IMR-90 (cell line): ENCODE measurements around the gene RCBTB1. TPM values are rescaled to one million over a fixed set of nuclear protein-coding genes. Genes with fewer than 3 reads are reported as not detected.
A peak's percentile ranks its signal among the peaks of the same experiment; 100 is the strongest.

Experiments used
- ATAC-seq: fragments of 200-7000 bp; cut with Tn5 transposase; 2 replicates; pipeline ENCODE4 v1.9.1; 2020; ENCODE audit warnings: low read depth, mild to moderate bottlenecking, moderate library complexity
- BruUV-seq: library from RNA; stranded (reverse); fragments of 400-500 nt; replicated peaks from 2 replicates; lab custom pipeline; 2021; lab: Mats Ljungman, UMichigan
- CTCF ChIA-PET: fragments of 300-600 bp; formaldehyde crosslinking; extraction: SDS; loops from one replicate; lab custom pipeline; 2021; ENCODE audit warnings: antibody characterized with exemption; lab: Yijun Ruan, JAX
- POLR2A ChIA-PET: fragments of 300-600 bp; sonication (Branson Sonifier 250); formaldehyde crosslinking; loops from one replicate; lab custom pipeline; 2022; ENCODE audit warnings: antibody characterized with exemption; ENCODE audit not compliant: unreplicated experiment; lab: Charles Lee
- DNase-seq: peaks from one replicate; pipeline ENCODE4 v3.0.0; 2013
- H2AFZ ChIP-seq: replicated peaks from 2 replicates; pipeline ENCODE3; 2013; ENCODE audit warnings: low read length, mild to moderate bottlenecking; ENCODE audit not compliant: poor library complexity
- H2AK5ac ChIP-seq: 2 replicates; pipeline ENCODE4 v1.6.1; 2013; ENCODE audit warnings: low read depth, low read length, inconsistent platforms
- H2AK9ac ChIP-seq: replicated peaks from 2 replicates; pipeline ENCODE3; 2013; ENCODE audit warnings: mild to moderate bottlenecking, low read depth, low read length, moderate library complexity; ENCODE audit not compliant: poor library complexity
- H2BK120ac ChIP-seq: 2 replicates; pipeline ENCODE4 v1.6.1; 2013; ENCODE audit warnings: low read depth, low read length, inconsistent platforms
- H2BK15ac ChIP-seq: 3 replicates; pipeline ENCODE4 v1.6.1; 2013; ENCODE audit warnings: low read depth, low read length, inconsistent platforms
- H2BK20ac ChIP-seq: 2 replicates; pipeline ENCODE4 v1.6.1; 2013; ENCODE audit warnings: low read depth, mild to moderate bottlenecking, inconsistent platforms, low read length, moderate library complexity
- H2BK5ac ChIP-seq: 2 replicates; pipeline ENCODE4 v1.6.1; 2013; ENCODE audit warnings: mild to moderate bottlenecking, low read depth, low read length, inconsistent platforms; ENCODE audit not compliant: poor library complexity, severe bottlenecking
- H3K14ac ChIP-seq: replicated peaks from 2 replicates; pipeline ENCODE4 v1.6.1; 2013; ENCODE audit warnings: low read depth, low read length, inconsistent platforms
- H3K18ac ChIP-seq: 2 replicates; pipeline ENCODE4 v1.6.1; 2013; ENCODE audit warnings: low read depth, low read length, control low read depth
- H3K23ac ChIP-seq: 2 replicates; pipeline ENCODE4 v1.6.1; 2013; ENCODE audit warnings: low read depth, low read length, inconsistent platforms
- H3K27ac ChIP-seq: 2 replicates; pipeline ENCODE4 v1.5.1; 2013; ENCODE audit warnings: mild to moderate bottlenecking, control low read depth, low read length; ENCODE audit not compliant: insufficient read depth
- H3K27me3 ChIP-seq: 2 replicates; pipeline ENCODE4 v1.6.1; 2013; ENCODE audit warnings: low read length; ENCODE audit not compliant: control insufficient read depth, insufficient read depth
- H3K36me3 ChIP-seq: 2 replicates; pipeline ENCODE4 v1.6.1; 2013; ENCODE audit warnings: low read length, mixed read lengths; ENCODE audit not compliant: control insufficient read depth, insufficient read depth
- H3K4ac ChIP-seq: 2 replicates; pipeline ENCODE4 v1.6.1; 2013; ENCODE audit warnings: low read depth, low read length, inconsistent platforms
- H3K4me1 ChIP-seq: 2 replicates; pipeline ENCODE4 v1.6.1; 2013; ENCODE audit warnings: low read length, mixed read lengths; ENCODE audit not compliant: control insufficient read depth, insufficient read depth
- H3K4me2 ChIP-seq: 2 replicates; pipeline ENCODE4 v1.6.1; 2013; ENCODE audit warnings: low read depth, mild to moderate bottlenecking, control low read depth, low read length, moderate library complexity
- H3K4me3 ChIP-seq: 2 replicates; pipeline ENCODE4 v1.5.1; 2013; ENCODE audit warnings: low read depth, mild to moderate bottlenecking, control low read depth, low read length, moderate library complexity; ENCODE audit not compliant: insufficient read depth
- H3K56ac ChIP-seq: 2 replicates; pipeline ENCODE4 v1.6.1; 2013; ENCODE audit warnings: low read length, inconsistent platforms; ENCODE audit not compliant: insufficient read depth; ENCODE audit errors: extremely low read depth
- H3K79me1 ChIP-seq, 2 experiments: 2 replicates each; pipeline ENCODE4 v1.6.1; 2013; ENCODE audit warnings: low read length in 2 of 2, inconsistent platforms in 1 of 2, low read depth in 1 of 2
- H3K9ac ChIP-seq: 2 replicates; pipeline ENCODE4 v1.6.1; 2013; ENCODE audit warnings: low read depth, low read length, control low read depth
- H3K9me1 ChIP-seq: 2 replicates; pipeline ENCODE4 v1.6.1; 2013; ENCODE audit warnings: low read length, inconsistent platforms; ENCODE audit not compliant: insufficient read depth
- H3K9me3 ChIP-seq: 2 replicates; pipeline ENCODE4 v1.6.1; 2013; ENCODE audit warnings: low read length; ENCODE audit not compliant: control insufficient read depth, insufficient read depth
- H4K20me1 ChIP-seq: 2 replicates; pipeline ENCODE4 v1.6.1; 2013; ENCODE audit warnings: low read length, inconsistent platforms; ENCODE audit not compliant: insufficient read depth
- H4K5ac ChIP-seq: 2 replicates; pipeline ENCODE4 v1.6.1; 2013; ENCODE audit warnings: mild to moderate bottlenecking, low read depth, low read length, control low read depth
- H4K8ac ChIP-seq, 2 experiments: 2 replicates each; pipeline ENCODE4 v1.6.1; 2013; ENCODE audit warnings: low read depth in 2 of 2, low read length in 2 of 2, control low read depth in 1 of 2, inconsistent platforms in 1 of 2
- H4K91ac ChIP-seq: 2 replicates; pipeline ENCODE4 v1.6.1; 2013; ENCODE audit warnings: low read depth, low read length, inconsistent platforms; ENCODE audit not compliant: insufficient read depth
- BHLHE40 ChIP-seq: fragments of 150-350 bp; IDR thresholded peaks from 2 replicates; pipeline ENCODE4 v1.6.1; 2016; ENCODE audit warnings: mild to moderate bottlenecking, low read depth, low read length
- CHD1 ChIP-seq: IDR thresholded peaks from 2 replicates; pipeline ENCODE4 v1.6.1; 2012; ENCODE audit warnings: low read depth, low read length, improper control_type of control experiment
- CTCF ChIP-seq: conservative IDR thresholded peaks from 2 replicates; pipeline ENCODE4 v1.5.1; 2012; ENCODE audit warnings: mild to moderate bottlenecking, low read depth, low read length, improper control_type of control experiment
- ELK1 ChIP-seq: fragments of 150-350 bp; IDR thresholded peaks from 2 replicates; pipeline ENCODE4 v1.6.1; 2016; ENCODE audit warnings: low read depth, mild to moderate bottlenecking, low read length, moderate library complexity, borderline replicate concordance
- MAFK ChIP-seq: IDR thresholded peaks from 2 replicates; pipeline ENCODE4 v1.6.1; 2012; ENCODE audit warnings: low read depth, low read length, improper control_type of control experiment
- MAZ ChIP-seq: IDR thresholded peaks from 2 replicates; pipeline ENCODE4 v1.6.1; 2012; ENCODE audit warnings: low read depth, mild to moderate bottlenecking, low read length, improper control_type of control experiment, moderate library complexity, borderline replicate concordance
- MXI1 ChIP-seq: IDR thresholded peaks from 2 replicates; pipeline ENCODE4 v1.6.1; 2012; ENCODE audit warnings: low read depth, mild to moderate bottlenecking, low read length, moderate library complexity, borderline replicate concordance
- RCOR1 ChIP-seq: IDR thresholded peaks from 2 replicates; pipeline ENCODE4 v1.6.1; 2012; ENCODE audit warnings: mild to moderate bottlenecking, low read length, improper control_type of control experiment; ENCODE audit not compliant: insufficient replicate concordance
- SMC3 ChIP-seq: fragments of 150-350 bp; IDR thresholded peaks from 2 replicates; pipeline ENCODE4 v1.6.1; 2016; ENCODE audit warnings: low read depth, mild to moderate bottlenecking, antibody characterized with exemption, low read length, moderate library complexity
- WGBS, 2 experiments: methylation state at CpG; one replicate each; pipeline versions ENCODE4 v1.1.5 to v1.1.7; 2013; ENCODE audit warnings: missing lambda C conversion rate in 2 of 2; ENCODE audit not compliant: insufficient read length in 1 of 2; ENCODE audit errors: extremely low coverage in 2 of 2; 5-methylcytosine and 5-hydroxymethylcytosine counted together
- dilution Hi-C: fragments of 300-500 bp; cut with HindIII; formaldehyde crosslinking; loops from one replicate; pipeline ENCODE4 v1.14.3; 2018; ENCODE audit warnings: low sequenced_read_pairs; ENCODE audit not compliant: unreplicated experiment
- in situ Hi-C: fragments of 300-500 bp; cut with MboI; formaldehyde crosslinking; loops from 3 replicates; pipeline ENCODE4 v1.14.3; 2019; ENCODE audit warnings: low sequenced_read_pairs, inconsistent platforms, mixed read lengths
- intact Hi-C: fragments of 100-400 bp; cut with micrococcal nuclease; formaldehyde crosslinking; loops from 2 replicates; pipeline ENCODE4 v1.10.0; 2022
- polyA plus RNA-seq, 3 experiments: library from polyadenylated mRNA; depleted of rRNA; stranded (reverse); fragments of >200 nt; gene quantifications; 2 replicates each; pipeline ENCODE4 v1.2.3, GENCODE V29; 2012; ENCODE audit warnings: low replicate concordance in 1 of 3
- total RNA-seq: library from RNA; depleted of rRNA; stranded (reverse); fragments of >200 nt; gene quantifications from 2 replicates; pipeline ENCODE4 v1.2.3, GENCODE V29; 2012

Gene RCBTB1
- total and polyA plus RNA-seq, 2 of the 4 experiments (the other 2 are of a cell fraction), result 11.3 to 11.6 TPM

- H3K9me3 ChIP-seq, result no peaks in the 10 kb centered on the region
- H2AK9ac ChIP-seq, result no peak overlapping the region
- no peak overlapping the region for H4K91ac ChIP-seq
- H3K9me1 ChIP-seq, result 0 out of 2 replicates have a peak, but pooled peaks cover 4% of the 10 kb centered on the region
- H3K56ac ChIP-seq, result no peak overlapping the region
- WGBS, 2 experiments, result no CpG with 5 or more reads among the region's 8 CpGs
- 0 out of 2 replicates have a peak, but pooled peaks have one; percentile 28 for ATAC-seq
- H2BK5ac ChIP-seq, result no peak overlapping the region
- no peak for DNase-seq
- no peak overlapping the region for H2BK120ac ChIP-seq
- no peak overlapping the region for H2AFZ ChIP-seq
- H3K79me1 ChIP-seq, result no peaks in the 10 kb centered on the region
- H3K9ac ChIP-seq, result no peak overlapping the region
- H3K36me3 ChIP-seq, result no peaks in the 10 kb centered on the region
- H3K27me3 ChIP-seq, result no peaks in the 10 kb centered on the region
- peaks cover 5% of the 10 kb centered on the region; the same call in 1 of the 2 replicates for H3K4me1 ChIP-seq
- no peak overlapping the region for H2AK5ac ChIP-seq
- TF ChIP-seq CTCF (no peak), BHLHE40 (no peak), CHD1 (no peak), MAFK (no peak), ELK1 (no peak), MAZ (no peak), SMC3 (no peak), RCOR1 (no peak), MXI1 (no peak)
- no peak overlapping the region for H3K4me2 ChIP-seq
- H3K4ac ChIP-seq, result no peak overlapping the region
- in situ Hi-C loops (no loop called here), intact Hi-C loops (no loop called here), dilution Hi-C loops (no loop called here)
- POLR2A ChIA-PET, result no interaction called here
- no peak overlapping the region for H2BK20ac ChIP-seq
- H3K27ac ChIP-seq, result no peak overlapping the region
- H2BK15ac ChIP-seq, result no peak overlapping the region
- no peak overlapping the region for H3K18ac ChIP-seq
- no peak overlapping the region for H4K5ac ChIP-seq
- no peak overlapping the region for H3K4me3 ChIP-seq
- CTCF ChIA-PET, result no interaction called here
- no peaks in the 10 kb centered on the region for H4K20me1 ChIP-seq
- H3K14ac ChIP-seq, result no peak overlapping the region
- H3K23ac ChIP-seq, result no peak overlapping the region
- H4K8ac ChIP-seq, result no peak overlapping the region
- BruUV-seq, result no TSS peak
Measured at GRCh38 chr13:49629196-49629938, 44.0 kb upstream of the RCBTB1 start.
